ENCODE measurements around the gene BTNL8. TPM values are rescaled to one million over a fixed set of nuclear protein-coding genes. Genes with fewer than 3 reads are reported as not detected.

Gene BTNL8
- total RNA-seq, 6 experiments from 2014 or later: 0.18 to 0.93 (median 0.32) TPM

- WGBS (ENCODE audit: insufficient coverage, low coverage, low lambda C conversion rate, missing lambda C conversion rate): 4% methylated on average over 3 of the region's 3 CpGs
- no peak overlapping the region for H3K27ac ChIP-seq
Measured at GRCh38 chr5:180868960-180869359, 30.0 kb upstream of the BTNL8 start.

GRCh38 chr5:180869587-180869986, 29.4 kb upstream of the BTNL8 start:
- 31% methylated on average over 1 of the region's 1 CpG for WGBS (ENCODE audit: insufficient coverage, low coverage, low lambda C conversion rate, missing lambda C conversion rate)
- peak in 2 of 4 donors; percentile 18 to 27 for ATAC-seq
- no peak for DNase-seq
- no peak overlapping the region for H3K27ac ChIP-seq
- intact Hi-C loops (cut with DNase I): no loop called here
- H3K4me1 ChIP-seq: no peaks in the 10 kb centered on the region
- no peaks in the 10 kb centered on the region for H3K27me3 ChIP-seq
- TF ChIP-seq CTCF (IDR thresholded peaks at IDR 0.05) (no peak), POLR2A (IDR thresholded peaks at IDR 0.05) (no peak)
- no peaks in the 10 kb centered on the region for H3K36me3 ChIP-seq
- no peak overlapping the region for H3K4me3 ChIP-seq
- H3K9me3 ChIP-seq: no peaks in the 10 kb centered on the region

More at GRCh38 chr5:180868960-180869359, 30.0 kb upstream of the BTNL8 start:
- DNase-seq: peak; percentile 76 to 88 (median 83)
- Histone ChIP-seq H3K4me3 (no peak overlapping the region), H3K27me3 (no peaks in the 10 kb centered on the region), H3K36me3 (no peaks in the 10 kb centered on the region), H3K4me1 (no peaks in the 10 kb centered on the region), H3K9me3 (no peaks in the 10 kb centered on the region)
- peak; percentile 83 to 89 (median 86) for ATAC-seq
- intact Hi-C loops (cut with DNase I): no loop called here
- TF ChIP-seq POLR2A (IDR thresholded peaks at IDR 0.05) (no peak), CTCF (IDR thresholded peaks at IDR 0.05) (peak; percentile 72 to 76 (median 75))

- ATAC-seq: no peak
- intact Hi-C loops (cut with DNase I): no loop called here
- no peaks in the 10 kb centered on the region for H3K4me1 ChIP-seq
- H3K27me3 ChIP-seq: no peaks in the 10 kb centered on the region
- H3K4me3 ChIP-seq: no peak overlapping the region
- no peaks in the 10 kb centered on the region for H3K9me3 ChIP-seq
- no peak overlapping the region for H3K27ac ChIP-seq
- TF ChIP-seq CTCF (IDR thresholded peaks at IDR 0.05) (no peak), POLR2A (IDR thresholded peaks at IDR 0.05) (no peak)
- no peak for DNase-seq
- H3K36me3 ChIP-seq: no peaks in the 10 kb centered on the region
- WGBS (ENCODE audit: insufficient coverage, low coverage, low lambda C conversion rate, missing lambda C conversion rate): 68% methylated on average over 12 of the region's 16 CpGs
Measured at GRCh38 chr5:180870276-180871068, 28.5 kb upstream of the BTNL8 start.

GRCh38 chr5:180872419-180872818, 26.5 kb upstream of the BTNL8 start:
- no peak overlapping the region for H3K27ac ChIP-seq
- no peaks in the 10 kb centered on the region for H3K36me3 ChIP-seq
- H3K4me3 ChIP-seq: no peak overlapping the region
- intact Hi-C loops (cut with DNase I): no loop called here
- H3K27me3 ChIP-seq: no peaks in the 10 kb centered on the region
- no peak for ATAC-seq
- no peak for DNase-seq
- H3K4me1 ChIP-seq: no peaks in the 10 kb centered on the region
- TF ChIP-seq CTCF (IDR thresholded peaks at IDR 0.05) (no peak), POLR2A (IDR thresholded peaks at IDR 0.05) (no peak)
- 67% methylated on average over 3 of the region's 9 CpGs for WGBS (ENCODE audit: insufficient coverage, low coverage, low lambda C conversion rate, missing lambda C conversion rate)
- no peaks in the 10 kb centered on the region for H3K9me3 ChIP-seq
